Measurements from ENCODE around the gene CTSL. TPM values are rescaled to one million over a fixed set of nuclear protein-coding genes. Genes with fewer than 3 reads are reported as not detected.
A peak's percentile ranks its signal among the peaks of the same experiment; 100 is the strongest.

CTSL gene
- total and polyA plus RNA-seq, 2 experiments from 2014 or later = 34.5 to 35.3 TPM

GRCh38 chr9:87698069-87698809 is 27.7 kb upstream of the CTSL start:
- Histone ChIP-seq H3K36me3 (ENCODE audit: insufficient read depth) (peaks cover 45% of the 10 kb centered on the region), H4K20me1 (replicated peaks; ENCODE audit: insufficient read depth) (peaks cover 6% of the 10 kb centered on the region), H3K79me2 (replicated peaks; ENCODE audit: insufficient read depth) (peaks cover 6% of the 10 kb centered on the region; the same call in 1 of the 2 replicates), H3F3A (replicated peaks; ENCODE audit: low read depth) (no peaks in the 10 kb centered on the region), H3K9me2 (ENCODE audit: insufficient read depth) (no peaks in the 10 kb centered on the region), H3K4me1 (ENCODE audit: insufficient read depth) (no peaks in the 10 kb centered on the region), H3K4me2 (no peak overlapping the region), H2AFZ (no peak overlapping the region), H3K4me3 (no peak overlapping the region), H3K27ac (ENCODE audit: low read depth) (no peak overlapping the region; the same call in 1 of the 2 replicates), H3K27me3 (ENCODE audit: insufficient read depth) (no peaks in the 10 kb centered on the region)
- no peaks in the 10 kb centered on the region for H3K27me3 Mint-ChIP-seq (ENCODE audit: insufficient read depth, low read depth, poor library complexity)
- no peaks in the 10 kb centered on the region; the same call in 2 of the 3 replicates for H3K4me1 Mint-ChIP-seq
- H3K27ac Mint-ChIP-seq = no peak overlapping the region
- TF ChIP-seq CTCF (conservative IDR thresholded peaks at IDR 0.05; ENCODE audit: low read depth in 2 of 2) (peak in 1 of 2 experiments; percentile 38; a peak in 2 of 4 replicates), POLR2AphosphoS5 (IDR thresholded peaks at IDR 0.05; ENCODE audit: low read depth) (no peak), STAT1 (IDR thresholded peaks at IDR 0.05; ENCODE audit: unreplicated experiment) (no peak), NANOG (IDR thresholded peaks at IDR 0.05; ENCODE audit: borderline replicate concordance) (no peak), CREB1 (CRISPR knock-in tag; IDR thresholded peaks at IDR 0.05; ENCODE audit: low read depth) (no peak)
- H3K9me3 Mint-ChIP-seq = no peaks in the 10 kb centered on the region
- no peak for DNase-seq (ENCODE audit: low spot score)
- H3K4me3 Mint-ChIP-seq = no peak overlapping the region
- ATAC-seq = no peak
- peaks cover 80% of the 10 kb centered on the region for H3K36me3 Mint-ChIP-seq (ENCODE audit: low read depth)

- DNase-seq (ENCODE audit: low spot score) = no peak
- H3K4me1 Mint-ChIP-seq = no peaks in the 10 kb centered on the region; the same call in 2 of the 3 replicates
Measured at GRCh38 chr9:87699835-87700234, 26.1 kb upstream of the CTSL start.

More at GRCh38 chr9:87699835-87700234, 26.1 kb upstream of the CTSL start:
- Mint-ChIP-seq H3K9me3 (no peaks in the 10 kb centered on the region), H3K36me3 (ENCODE audit: low read depth) (peaks cover 84% of the 10 kb centered on the region), H3K4me3 (no peak overlapping the region), H3K27me3 (ENCODE audit: insufficient read depth, low read depth, poor library complexity) (no peaks in the 10 kb centered on the region), H3K27ac (0 out of 2 replicates have a peak overlapping the region, but pooled peaks have one; percentile 24)
- Histone ChIP-seq H3K4me2 (no peak overlapping the region), H3K79me2 (replicated peaks; ENCODE audit: insufficient read depth) (no peaks in the 10 kb centered on the region), H2AFZ (no peak overlapping the region), H3K4me1 (ENCODE audit: insufficient read depth) (no peaks in the 10 kb centered on the region), H4K20me1 (replicated peaks; ENCODE audit: insufficient read depth) (peaks cover 2% of the 10 kb centered on the region; the same call in 1 of the 2 replicates), H3F3A (replicated peaks; ENCODE audit: low read depth) (no peaks in the 10 kb centered on the region), H3K27me3 (ENCODE audit: insufficient read depth) (no peaks in the 10 kb centered on the region), H3K9me2 (ENCODE audit: insufficient read depth) (no peaks in the 10 kb centered on the region), H3K4me3 (no peak overlapping the region), H3K27ac (ENCODE audit: low read depth) (peak overlapping the region; percentile 55; the same call in 1 of the 2 replicates), H3K36me3 (ENCODE audit: insufficient read depth) (peaks cover 56% of the 10 kb centered on the region)
- TF ChIP-seq ETS1 (IDR thresholded peaks at IDR 0.05) = no peak
- TF ChIP-seq NANOG (IDR thresholded peaks at IDR 0.05; ENCODE audit: borderline replicate concordance) = no peak
- TF ChIP-seq POLR2AphosphoS5 (IDR thresholded peaks at IDR 0.05; ENCODE audit: low read depth) = no peak
- TF ChIP-seq REST (IDR thresholded peaks at IDR 0.05; ENCODE audit: unreplicated experiment) = no peak
- TF ChIP-seq ZNF331 (CRISPR knock-in tag; IDR thresholded peaks at IDR 0.05; ENCODE audit: low read depth) = no peak
- TF ChIP-seq ZNF114 (CRISPR knock-in tag; IDR thresholded peaks at IDR 0.05) = no peak
- TF ChIP-seq STAT1 (IDR thresholded peaks at IDR 0.05; ENCODE audit: unreplicated experiment) = no peak
- TF ChIP-seq EZH2 (IDR thresholded peaks at IDR 0.05; ENCODE audit: low read depth, unreplicated experiment) = no peak
- TF ChIP-seq CREB1 (CRISPR knock-in tag; IDR thresholded peaks at IDR 0.05; ENCODE audit: low read depth) = no peak
- ATAC-seq = no peak
